GM23338 (cell line): ENCODE data around the gene MAP3K6. TPM values are rescaled to one million over a fixed set of nuclear protein-coding genes. Genes with fewer than 3 reads are reported as not detected.

ENCODE experiments used
- CREB1 ChIP-seq: fragments of 250-450 bp; sonication (Bioruptor Pico); IDR thresholded peaks from 2 replicates; pipeline ENCODE4 v1.5.0; 2020; ENCODE audit warnings: low read depth, mild to moderate bottlenecking, moderate library complexity
- EZH2phosphoT487 ChIP-seq: fragments of 200-600 bp; sonication (generic); IDR thresholded peaks from one replicate; pipeline ENCODE4 v1.8.1; 2018; ENCODE audit warnings: antibody characterized with exemption; ENCODE audit not compliant: unreplicated experiment
- NANOG ChIP-seq: IDR thresholded peaks from 2 replicates; pipeline ENCODE4 v1.6.1; 2016; ENCODE audit warnings: antibody characterized with exemption, borderline replicate concordance
- polyA plus RNA-seq: library from polyadenylated mRNA; unstranded; fragments of >200 nt; fragmentation: Nextera tagmentation; extraction: Ambion mirVana; gene quantifications from 2 replicates; pipeline ENCODE4 v1.2.1, GENCODE V29; 2016
- small RNA-seq: library from RNA; depleted of rRNA; stranded (forward); fragments of <200 nt; gene quantifications from one replicate; pipeline ENCODE3, GENCODE V24; 2014; ENCODE audit warnings: low replicate concordance
- total RNA-seq: library from RNA; depleted of rRNA; stranded (reverse); fragments of >200 nt; shearing (Covaris generic); gene quantifications from 2 replicates; pipeline ENCODE4 v1.2.3, GENCODE V29; 2014; rRNA removed
- TF ChIP-seq, protein P1 (sequence below): IDR thresholded peaks from one replicate; pipeline ENCODE4 v1.6.1; 2018; ENCODE audit warnings: antibody characterized with exemption; ENCODE audit not compliant: unreplicated experiment

MAP3K6 gene
- total and polyA plus RNA-seq, 2 experiments from 2014 or later = 8.2 to 10.6 TPM

DNA sequence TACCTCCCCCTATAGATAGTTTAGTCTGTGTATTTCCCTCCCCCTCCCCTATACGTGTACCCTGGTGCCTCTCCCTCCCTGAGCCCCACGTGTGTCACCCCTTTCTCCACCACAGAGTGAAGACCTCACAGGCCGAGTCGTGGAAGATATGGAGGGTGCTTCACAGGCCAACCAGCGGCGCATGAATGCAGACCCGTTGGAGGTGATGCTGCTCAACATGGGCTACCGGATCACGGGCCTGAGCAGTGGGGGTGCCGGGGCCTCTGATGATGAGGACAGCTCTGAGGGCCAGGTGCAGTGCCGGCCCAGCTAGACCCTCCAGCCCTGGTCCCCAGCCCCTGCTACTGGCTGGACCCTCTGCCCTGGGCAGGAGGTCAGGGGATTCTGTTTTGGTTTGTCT lies 60.7 kb downstream of the MAP3K6 start (continued):
- TF ChIP-seq, protein P1, sequence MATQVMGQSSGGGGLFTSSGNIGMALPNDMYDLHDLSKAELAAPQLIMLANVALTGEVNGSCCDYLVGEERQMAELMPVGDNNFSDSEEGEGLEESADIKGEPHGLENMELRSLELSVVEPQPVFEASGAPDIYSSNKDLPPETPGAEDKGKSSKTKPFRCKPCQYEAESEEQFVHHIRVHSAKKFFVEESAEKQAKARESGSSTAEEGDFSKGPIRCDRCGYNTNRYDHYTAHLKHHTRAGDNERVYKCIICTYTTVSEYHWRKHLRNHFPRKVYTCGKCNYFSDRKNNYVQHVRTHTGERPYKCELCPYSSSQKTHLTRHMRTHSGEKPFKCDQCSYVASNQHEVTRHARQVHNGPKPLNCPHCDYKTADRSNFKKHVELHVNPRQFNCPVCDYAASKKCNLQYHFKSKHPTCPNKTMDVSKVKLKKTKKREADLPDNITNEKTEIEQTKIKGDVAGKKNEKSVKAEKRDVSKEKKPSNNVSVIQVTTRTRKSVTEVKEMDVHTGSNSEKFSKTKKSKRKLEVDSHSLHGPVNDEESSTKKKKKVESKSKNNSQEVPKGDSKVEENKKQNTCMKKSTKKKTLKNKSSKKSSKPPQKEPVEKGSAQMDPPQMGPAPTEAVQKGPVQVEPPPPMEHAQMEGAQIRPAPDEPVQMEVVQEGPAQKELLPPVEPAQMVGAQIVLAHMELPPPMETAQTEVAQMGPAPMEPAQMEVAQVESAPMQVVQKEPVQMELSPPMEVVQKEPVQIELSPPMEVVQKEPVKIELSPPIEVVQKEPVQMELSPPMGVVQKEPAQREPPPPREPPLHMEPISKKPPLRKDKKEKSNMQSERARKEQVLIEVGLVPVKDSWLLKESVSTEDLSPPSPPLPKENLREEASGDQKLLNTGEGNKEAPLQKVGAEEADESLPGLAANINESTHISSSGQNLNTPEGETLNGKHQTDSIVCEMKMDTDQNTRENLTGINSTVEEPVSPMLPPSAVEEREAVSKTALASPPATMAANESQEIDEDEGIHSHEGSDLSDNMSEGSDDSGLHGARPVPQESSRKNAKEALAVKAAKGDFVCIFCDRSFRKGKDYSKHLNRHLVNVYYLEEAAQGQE = no peak
- no peak for TF ChIP-seq NANOG
- TF ChIP-seq EZH2phosphoT487 = no peak
- no peak for TF ChIP-seq CREB1 (CRISPR knock-in tag)

Small RNA genes within 50 kb of the gene (small RNA-seq; reads per million reads assigned to genes)
- not detected for gene RNU6-48P

Other genes with a start within 250 kb of the MAP3K6 start
- gene SLC9A1, start 211.8 kb downstream of the MAP3K6 start, total RNA-seq = 22.3 and 23.3 TPM in 2 replicates
- gene SLC9A1, start 211.8 kb downstream of the MAP3K6 start, polyA plus RNA-seq = 10.4 and 10.5 TPM in 2 replicates
- gene WDTC1, start 132.3 kb downstream of the MAP3K6 start, total RNA-seq = 13.9 and 14.0 TPM in 2 replicates
- 3.4 and 3.8 TPM in 2 replicates for gene WDTC1, start 132.3 kb downstream of the MAP3K6 start, polyA plus RNA-seq
- 22.6 and 27.0 TPM in 2 replicates for gene TMEM222, start 44.8 kb downstream of the MAP3K6 start, total RNA-seq
- gene TMEM222, start 44.8 kb downstream of the MAP3K6 start, polyA plus RNA-seq = 17.7 and 17.8 TPM in 2 replicates
- 4.9 and 5.4 TPM in 2 replicates for gene SYTL1, start 24.9 kb downstream of the MAP3K6 start, total RNA-seq
- gene SYTL1, start 24.9 kb downstream of the MAP3K6 start, polyA plus RNA-seq = 12.0 and 12.3 TPM in 2 replicates
- 0.49 TPM in 1 of 2 replicates, not detected in the other for gene FCN3, start 7.9 kb upstream of the MAP3K6 start, total RNA-seq
- 0.66 TPM in 1 of 2 replicates, not detected in the other for gene FCN3, start 7.9 kb upstream of the MAP3K6 start, polyA plus RNA-seq
- 1.2 and 2.8 TPM in 2 replicates for gene CD164L2, start 16.4 kb upstream of the MAP3K6 start, total RNA-seq
- 2.0 and 2.4 TPM in 2 replicates for gene CD164L2, start 16.4 kb upstream of the MAP3K6 start, polyA plus RNA-seq
- gene GPR3, start 25.7 kb upstream of the MAP3K6 start, total RNA-seq = 6.6 and 9.1 TPM in 2 replicates
- gene GPR3, start 25.7 kb upstream of the MAP3K6 start, polyA plus RNA-seq = 5.8 and 5.9 TPM in 2 replicates
- 37.2 and 40.9 TPM in 2 replicates for gene WASF2, start 123.2 kb upstream of the MAP3K6 start, total RNA-seq
- gene WASF2, start 123.2 kb upstream of the MAP3K6 start, polyA plus RNA-seq = 89.5 and 95.6 TPM in 2 replicates
- 19.1 and 22.2 TPM in 2 replicates for gene AHDC1, start 237.2 kb upstream of the MAP3K6 start, total RNA-seq
- 6.8 and 8.3 TPM in 2 replicates for gene AHDC1, start 237.2 kb upstream of the MAP3K6 start, polyA plus RNA-seq